A549 treated with Hydrocortisone at 1 μM for 4 hours (cell line): ENCODE data around the gene GOLGA6L6. TPM values are rescaled to one million over a fixed set of nuclear protein-coding genes. Genes with fewer than 3 reads are reported as not detected.

ENCODE experiments used
- total RNA-seq: library from RNA; stranded (reverse); fragments of 200-300 nt; extraction: Qiagen RNA extraction; gene quantifications from 5 replicates; pipeline ENCODE4 v1.2.3, GENCODE V29; 2022

GOLGA6L6 gene
- not detected in 5 replicates for total RNA-seq

GRCh38 chr15:20541700-20542099, at the start of gene GOLGA6L6:
TSS of gene GOLGA6L6 (minus strand) at chr15:20541800. CDS start at chr15:20541709, 91 bp downstream.

